HG03196 (cell line): ENCODE measurements around the gene QDPR.
"Not testable (repeated sequence)": the region's sequence is repeated elsewhere in the genome, so short reads cannot be mapped to it uniquely, and the experiment has no call there.

ENCODE experiments used
- ATAC-seq: cut with Tn5 transposase; IDR thresholded peaks from one replicate; pipeline ENCODE4 v1.9.1; 2021; ENCODE audit not compliant: unreplicated experiment

The QDPR gene

DNA sequence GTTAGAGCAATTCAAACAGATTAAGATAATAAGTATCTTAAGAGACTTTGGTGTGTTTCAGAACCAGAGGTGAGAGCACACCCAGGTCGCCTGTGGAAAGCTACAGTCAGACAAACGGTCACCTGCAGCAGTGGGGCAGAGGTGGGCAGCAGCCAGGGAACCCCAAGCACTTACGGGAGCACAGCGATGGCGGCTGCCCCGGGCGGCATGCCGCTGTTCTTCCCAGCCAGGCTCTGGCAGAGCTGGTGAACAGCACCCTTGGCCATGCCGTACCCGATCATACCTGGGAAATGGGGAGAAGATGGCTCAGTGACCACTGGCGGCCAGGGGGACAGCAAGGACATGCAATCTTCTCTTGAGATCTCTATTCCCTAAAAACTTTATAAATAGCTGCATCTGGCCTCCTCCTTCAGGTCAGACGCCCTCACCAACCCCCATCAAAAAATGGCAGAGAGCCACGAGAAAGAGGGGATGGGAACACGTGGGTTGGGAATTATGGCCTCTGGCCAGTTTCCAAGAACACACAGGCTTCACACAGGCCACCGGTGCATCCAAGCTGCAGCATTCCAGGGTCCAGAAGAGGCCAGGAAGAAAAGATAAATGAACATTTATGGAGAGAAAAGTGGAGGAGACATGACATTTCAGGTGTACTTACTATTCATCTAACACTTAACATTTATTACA is 19.7 kb downstream of the QDPR start:
- ATAC-seq = no peak

DNA sequence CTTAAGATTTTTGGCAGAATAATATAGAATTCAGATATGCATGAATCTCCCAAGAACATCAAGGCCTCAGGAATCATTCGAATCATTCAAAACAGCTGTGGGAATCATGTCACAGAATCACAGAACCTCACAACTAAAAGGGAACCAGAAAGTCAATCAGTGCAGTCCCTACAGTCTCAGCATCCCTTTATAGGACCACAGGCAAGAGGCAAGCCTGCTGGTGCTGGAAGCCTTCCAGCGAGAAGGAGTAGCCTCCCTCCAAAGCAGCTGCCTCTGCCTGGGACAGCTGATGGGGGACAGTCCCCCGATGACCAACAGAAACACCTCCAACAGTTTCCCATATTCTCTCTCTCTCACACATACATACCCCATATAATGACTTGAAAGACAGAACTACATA is 20.7 kb downstream of the QDPR start:
- ATAC-seq = no peak

DNA sequence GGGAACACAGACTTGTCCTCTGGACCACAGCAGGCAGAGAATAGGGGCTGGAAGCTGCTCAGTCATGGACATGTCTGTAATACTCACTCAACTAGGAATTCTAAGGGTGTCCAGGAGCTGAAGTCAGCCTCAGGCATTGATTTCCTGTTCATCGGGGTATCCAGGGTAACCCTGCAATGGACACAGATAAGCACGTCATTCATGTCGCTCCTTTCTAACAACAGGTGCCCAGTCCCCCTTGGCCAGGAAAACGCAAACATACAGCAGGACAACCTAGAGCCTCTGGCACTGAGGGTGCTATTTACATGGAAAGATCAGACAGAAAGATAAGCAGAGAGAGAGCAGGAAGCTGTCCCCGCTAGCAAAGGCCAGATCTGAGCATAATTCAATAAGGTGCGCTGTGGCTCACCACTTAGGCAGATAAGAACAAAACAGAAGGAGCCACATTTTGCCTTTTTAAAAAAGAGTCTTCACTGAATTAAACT is 21.3 kb downstream of the QDPR start:
- ATAC-seq = no peak

DNA sequence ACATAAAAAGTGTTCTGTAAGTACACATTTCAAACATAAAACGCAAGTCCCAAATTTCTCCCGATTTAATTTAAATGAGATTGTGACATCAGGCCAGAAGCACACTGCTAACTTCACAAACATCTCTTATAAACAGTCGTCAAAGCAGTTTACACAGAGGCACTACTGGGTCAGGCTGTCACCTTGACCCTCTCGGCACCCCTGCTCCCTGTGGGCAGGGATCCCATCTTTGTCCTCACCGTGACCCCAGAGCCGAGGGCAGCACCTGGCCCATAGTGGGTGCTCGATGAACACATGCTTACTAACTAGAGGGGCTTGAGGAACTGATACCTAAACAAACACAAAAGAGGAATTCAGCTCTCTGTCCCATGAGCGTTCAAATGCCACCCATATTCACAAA is 22.2 kb downstream of the QDPR start:
- no peak for ATAC-seq

DNA sequence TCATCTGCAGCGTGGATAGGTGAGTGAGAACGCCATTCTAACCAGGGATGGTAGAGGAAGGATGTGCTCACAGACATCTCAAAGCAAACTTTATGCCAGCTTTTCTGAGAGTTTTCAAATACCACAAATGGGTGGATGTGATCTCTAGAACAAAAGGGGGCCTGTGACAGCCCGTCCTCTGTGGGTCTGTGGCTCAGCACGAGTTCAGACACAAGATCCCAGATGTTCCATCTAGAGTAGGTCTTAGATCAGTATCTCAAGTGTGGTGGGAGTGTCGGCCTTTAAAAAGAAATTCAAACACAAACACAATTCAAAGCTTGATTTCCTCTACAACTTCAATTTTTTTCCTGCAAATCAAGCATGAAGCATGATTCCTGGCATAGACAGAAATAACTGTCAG is 22.8 kb downstream of the QDPR start:
- ATAC-seq = no peak

DNA sequence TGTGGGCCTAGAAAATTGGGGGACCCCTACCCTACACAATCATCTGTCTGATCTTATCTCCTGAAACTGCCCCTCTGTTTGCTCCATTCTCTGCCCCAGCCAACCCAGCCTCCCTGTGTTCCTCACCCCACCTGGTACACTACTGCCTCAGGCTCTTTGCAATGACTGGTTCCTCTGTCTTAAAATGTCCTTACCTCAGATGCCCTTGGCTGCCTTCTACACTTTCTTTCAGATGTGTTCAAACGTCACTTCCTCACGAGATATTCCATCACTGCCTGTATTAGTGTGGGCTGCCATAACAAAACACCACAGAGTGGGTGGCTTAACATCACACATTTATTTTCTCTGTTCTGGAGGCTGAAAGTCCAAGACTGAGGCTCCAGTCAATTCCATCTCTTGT is 29.2 kb downstream of the QDPR start:
- no peak for ATAC-seq

DNA sequence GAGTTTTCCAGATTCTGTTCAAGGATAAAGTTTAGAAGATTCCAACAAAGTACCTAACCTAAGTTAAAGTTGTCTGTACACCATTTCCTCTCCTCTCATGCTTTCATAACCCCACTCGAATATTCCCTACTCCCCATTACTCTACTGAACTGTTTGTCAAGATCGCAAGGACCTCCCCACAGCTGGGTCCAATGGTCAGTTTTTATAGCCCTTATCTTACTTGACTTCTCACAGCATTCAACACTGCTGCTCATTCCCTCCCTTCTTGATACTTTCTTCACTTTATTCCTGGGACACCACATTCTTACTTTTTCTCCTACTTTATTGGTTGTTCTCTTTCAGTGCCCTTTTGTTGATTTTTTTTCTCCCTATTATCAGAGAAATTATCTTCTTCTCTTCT is 30.9 kb downstream of the QDPR start:
- ATAC-seq = no peak

DNA sequence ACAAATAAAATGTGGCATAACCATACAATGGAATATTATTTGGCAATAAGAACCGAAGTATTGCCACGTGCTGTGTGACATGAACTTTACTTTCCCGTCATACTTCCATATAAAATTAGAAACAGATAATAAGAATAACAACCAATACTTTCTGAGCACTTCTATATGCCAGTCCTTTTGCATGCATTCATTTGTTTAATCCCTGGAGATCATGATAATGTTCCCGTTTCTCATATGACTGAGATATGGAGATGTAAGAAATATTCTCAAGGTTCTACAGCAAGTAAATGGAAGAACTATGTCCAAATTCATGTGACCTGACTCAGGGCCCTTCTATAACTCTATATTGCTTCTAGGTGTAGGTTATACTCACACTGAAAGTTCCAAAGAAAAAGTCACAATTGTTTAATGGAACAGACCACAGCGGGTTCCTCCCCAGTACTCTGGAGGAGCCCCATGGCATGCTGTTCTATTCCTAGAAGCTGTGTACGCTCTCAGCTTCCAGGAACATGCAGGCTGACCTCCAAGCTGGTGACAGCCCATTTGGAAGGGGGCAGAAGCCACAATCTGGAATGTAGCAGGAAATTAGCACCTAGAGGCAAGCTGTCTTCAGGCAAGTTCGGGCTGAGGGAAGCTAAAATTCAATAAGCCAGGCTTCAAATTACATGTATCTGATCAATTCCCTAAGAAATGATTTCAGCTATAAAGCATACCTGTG is 31.5 kb downstream of the QDPR start:
- no peak for ATAC-seq

DNA sequence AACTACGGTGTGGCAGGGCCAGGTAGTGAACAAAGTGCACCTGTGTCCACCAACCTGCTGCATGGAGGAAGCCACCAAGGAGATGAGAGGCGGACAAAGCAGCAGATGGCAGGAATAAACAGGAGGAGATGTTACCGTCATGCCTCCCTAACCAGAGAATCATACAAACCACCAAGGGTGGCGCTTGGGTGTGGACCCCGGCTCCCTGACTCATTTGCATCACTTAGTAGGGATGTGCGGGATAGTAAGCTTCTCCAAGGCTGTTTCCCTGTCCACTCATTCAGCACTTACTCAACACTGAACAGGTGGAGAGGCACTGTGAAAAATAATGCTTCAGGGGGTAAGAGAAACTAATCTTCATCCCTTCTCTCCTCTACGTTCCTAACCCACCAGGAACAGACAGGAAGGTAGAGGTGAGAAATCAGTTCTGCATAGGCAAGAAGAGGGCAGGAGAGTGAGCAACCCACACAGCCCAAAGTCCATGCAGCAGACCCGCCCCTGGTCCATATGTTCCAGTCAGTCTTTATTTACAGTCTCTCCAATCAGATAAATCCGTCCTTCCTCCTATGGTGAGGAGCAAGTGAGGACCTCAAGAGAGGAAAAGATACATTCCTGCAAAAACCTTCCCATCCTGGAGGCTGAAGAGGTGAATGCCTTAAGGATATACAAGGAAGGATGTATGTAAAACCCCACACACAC is 34.0 kb downstream of the QDPR start:
- no peak for ATAC-seq

DNA sequence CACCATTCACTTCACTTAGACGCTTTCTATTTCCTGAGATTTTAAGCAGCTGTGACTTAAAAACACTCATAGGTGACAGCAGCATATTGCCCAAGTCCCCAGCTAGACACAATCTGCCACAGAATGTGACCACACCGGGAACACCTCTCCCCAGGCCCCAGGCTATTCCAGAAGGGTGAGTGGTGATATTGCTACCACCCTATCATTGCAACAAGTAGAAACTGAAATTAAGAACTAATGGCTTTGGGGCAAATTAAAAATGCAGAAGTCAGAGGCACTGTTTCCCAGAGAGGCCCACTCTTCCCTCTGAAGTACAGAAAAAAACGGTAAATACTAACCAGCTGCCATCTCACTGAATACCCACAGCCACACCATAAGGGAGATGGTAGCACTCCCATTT is 35.0 kb downstream of the QDPR start:
- no peak for ATAC-seq

DNA sequence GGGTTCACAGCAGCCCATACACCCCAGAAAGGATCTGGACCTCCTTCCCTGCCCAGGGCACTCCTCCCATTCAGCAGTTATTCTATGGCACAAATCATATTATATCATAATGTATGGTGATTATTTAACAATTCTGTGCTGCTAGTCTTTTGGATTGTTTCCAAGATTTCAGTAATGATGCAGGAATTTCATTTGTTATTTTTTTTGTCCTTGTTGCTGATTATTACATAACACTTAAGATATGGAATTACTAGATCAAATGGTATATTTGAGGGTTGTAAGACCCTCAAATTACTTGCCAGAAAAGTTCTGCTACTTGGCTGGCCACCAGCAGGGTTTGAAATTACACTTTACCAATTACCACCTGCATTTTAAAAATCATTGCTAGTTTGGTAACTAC is 36.4 kb downstream of the QDPR start:
- no peak for ATAC-seq

DNA sequence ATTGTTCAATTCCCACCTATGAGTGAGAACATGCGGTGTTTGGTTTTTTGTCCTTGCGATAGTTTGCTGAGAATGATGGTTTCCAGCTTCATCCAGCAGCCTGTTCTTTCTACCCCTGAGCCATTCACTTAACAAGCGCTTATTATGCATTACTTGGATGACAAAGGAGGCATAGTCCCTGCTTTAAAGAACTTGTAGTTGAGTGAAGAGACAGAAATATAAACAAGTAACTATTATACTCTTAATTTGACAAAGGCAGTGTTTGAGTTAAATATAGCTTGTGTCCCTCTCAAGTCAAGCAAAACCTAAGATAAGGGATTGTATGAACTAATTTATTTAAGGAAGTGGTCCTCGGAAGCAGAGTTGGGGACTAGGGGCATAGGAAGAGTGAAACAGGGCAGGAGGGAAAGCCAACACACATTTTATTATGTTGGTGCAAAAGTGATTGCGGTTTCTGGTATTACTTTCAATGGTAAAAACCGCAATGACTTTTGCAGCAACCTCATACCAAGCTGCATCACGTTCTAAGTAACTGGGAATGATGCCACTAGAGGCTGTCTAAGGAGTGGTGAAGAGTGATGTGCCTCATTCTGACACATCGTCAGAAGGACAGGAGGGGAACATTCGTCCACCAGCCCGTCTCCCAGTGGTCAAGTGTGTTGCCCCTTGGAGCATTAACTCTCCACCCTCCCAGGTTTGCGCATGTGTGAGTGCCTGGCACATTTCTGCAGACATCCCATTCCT is 41.8 kb downstream of the QDPR start:
- ATAC-seq = no peak

DNA sequence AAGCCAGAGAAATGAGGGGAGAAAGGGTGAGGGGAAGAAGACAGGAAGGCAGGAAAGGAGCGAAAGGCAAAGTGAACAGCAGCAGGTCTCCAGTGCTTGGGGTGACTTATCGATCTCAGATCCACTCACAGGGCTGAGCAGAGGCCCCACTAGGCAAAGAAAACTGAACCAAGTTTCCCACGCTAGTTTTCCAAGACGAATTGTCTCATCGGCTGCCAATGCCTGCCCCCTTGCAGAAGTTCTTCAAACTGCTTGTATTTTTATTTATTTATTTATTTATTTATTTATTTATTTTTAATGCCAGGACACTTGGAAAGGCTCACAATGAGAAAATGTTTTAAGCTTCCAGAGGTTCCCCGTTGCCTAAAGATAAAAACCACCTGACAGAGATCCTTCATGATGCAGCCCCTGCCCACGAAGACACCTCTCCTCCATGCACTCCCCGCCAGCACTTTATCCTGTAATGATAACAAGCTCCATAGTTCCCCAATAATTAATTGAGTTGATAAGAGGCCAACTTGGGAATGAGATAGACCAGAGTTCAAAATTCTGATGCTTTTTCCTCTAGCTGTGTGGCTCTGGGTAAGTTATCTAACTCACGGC is 43.2 kb downstream of the QDPR start:
- no peak for ATAC-seq

DNA sequence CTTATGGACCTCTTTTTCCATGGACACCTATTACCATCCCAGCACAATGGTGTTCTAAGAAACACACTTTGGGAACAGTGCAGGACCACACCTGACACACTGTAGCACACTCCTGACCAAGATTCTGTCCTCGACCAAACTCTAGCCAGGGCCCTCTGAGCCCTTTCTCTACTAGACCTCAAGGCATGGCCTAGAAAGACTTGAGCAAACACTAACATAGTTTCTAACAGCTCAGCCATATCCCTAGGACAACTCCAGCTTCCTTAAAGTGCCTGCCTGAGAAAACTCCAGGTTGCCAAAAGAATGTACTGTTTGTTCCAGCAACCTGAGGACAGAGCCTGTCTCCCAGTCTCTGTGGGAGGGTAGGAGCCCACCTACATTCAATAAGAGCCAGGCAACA is 48.3 kb downstream of the QDPR start:
- no peak for ATAC-seq

DNA sequence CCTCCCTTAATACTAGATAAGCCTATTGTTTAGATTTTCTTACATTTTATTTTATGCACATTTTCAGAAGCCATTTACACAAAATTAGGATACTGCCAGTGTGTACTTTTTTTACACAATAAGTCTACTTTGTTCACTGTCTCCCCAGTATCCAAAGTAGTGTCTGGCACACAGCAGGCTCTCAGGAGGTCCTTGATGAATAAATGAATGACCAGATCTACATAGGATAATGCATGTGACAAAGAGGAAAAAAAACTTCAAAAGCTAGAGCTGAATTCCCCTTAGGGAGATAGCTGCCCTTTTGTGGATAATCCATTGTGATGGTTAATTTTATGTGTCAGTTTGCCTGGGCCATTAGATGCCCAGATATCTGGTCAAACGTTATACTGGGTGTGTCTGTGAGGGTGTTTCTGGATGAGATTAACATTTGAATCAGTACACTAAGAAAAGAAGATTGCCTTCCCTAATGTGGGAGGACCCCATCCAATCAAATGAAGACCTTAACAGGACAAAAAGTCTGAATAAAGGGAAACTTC is 61.6 kb downstream of the QDPR start:
- no peak for ATAC-seq

DNA sequence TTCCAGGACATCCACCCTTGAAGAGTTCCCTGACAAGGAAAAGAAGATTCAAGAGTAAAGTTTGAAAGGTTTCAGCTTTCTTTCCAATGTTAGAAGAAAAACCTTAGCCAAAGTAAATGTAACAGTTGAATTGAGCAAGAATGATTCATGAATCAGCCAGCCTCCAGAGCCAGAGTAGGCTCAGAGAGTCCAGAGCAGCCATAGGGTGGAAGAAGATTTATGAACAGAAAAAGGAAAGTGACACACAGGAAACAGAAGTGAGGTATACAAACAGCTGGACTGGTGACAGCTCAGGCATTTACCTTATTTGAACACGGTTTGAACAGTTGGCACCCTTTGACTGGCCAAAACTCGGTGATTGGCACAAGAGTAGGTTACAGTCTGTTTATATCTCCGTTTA is 63.2 kb downstream of the QDPR start:
- no peak for ATAC-seq

DNA sequence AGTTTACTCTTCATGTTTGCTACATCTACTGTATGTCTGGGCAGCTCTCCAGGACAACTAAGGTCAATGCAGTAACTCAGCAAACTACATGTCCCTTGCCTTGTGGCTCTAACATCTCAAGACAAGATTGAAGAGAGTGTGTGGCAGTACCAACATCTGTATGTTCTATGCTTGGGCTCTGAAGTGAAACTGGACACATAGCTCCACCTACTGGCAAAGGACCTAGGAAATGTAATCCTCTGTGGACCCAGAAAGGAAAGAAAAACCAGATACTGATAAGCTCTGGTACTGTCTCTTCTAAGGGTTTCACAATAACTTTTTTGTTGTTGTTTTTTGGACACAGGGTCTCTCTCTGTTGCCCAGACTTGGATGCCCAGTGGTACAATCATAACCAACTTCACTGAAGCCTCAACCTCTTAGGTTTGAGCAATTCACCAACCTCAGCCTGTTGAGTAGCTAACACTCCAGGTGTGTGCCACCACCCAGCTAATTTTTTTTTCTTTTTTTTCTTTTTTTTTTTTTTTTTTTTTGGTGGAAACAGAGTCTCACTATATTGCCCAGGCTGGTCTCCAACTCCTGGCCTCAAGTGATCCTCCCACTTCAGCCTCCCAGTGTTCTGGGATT is 64.1 kb downstream of the QDPR start:
- ATAC-seq = peak; percentile 92

DNA sequence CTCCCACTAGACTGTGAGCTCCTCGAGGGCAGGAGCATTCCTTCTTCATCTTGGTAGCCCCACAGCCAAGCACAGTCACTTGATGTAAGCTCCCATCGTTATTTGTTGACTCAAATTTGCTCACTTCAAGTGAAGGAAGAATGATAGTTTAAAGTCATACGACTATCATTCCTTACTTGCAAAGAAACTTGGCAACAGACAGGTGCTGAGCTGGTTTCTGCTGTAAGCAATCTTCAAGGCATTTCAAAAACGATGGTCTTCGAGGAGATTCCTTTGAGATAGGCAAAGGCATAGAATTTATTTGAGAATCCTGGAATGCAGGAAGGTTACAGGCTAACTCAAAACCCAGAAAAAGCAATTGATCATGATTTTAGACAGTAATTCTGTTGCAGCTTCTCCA is 64.8 kb downstream of the QDPR start:
- ATAC-seq = no peak

DNA sequence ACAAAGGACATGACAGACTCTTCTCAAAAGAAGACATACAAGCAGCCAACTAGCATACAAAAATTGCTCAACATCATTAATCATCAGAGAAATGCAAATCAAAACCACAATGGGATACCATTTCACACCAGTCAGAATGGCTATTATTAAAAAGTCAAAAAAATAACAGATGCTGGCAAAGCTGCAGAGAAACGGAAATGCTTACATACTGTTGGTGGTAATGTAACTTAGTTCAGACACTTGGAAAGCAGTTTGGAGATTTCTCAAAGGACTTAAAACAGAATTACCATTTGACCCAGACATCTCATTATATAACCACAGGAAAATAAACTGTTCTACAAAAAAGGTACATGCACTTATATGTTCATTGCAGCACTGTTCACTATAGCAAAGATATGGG is 69.4 kb downstream of the QDPR start:
- ATAC-seq = not testable (repeated sequence)

DNA sequence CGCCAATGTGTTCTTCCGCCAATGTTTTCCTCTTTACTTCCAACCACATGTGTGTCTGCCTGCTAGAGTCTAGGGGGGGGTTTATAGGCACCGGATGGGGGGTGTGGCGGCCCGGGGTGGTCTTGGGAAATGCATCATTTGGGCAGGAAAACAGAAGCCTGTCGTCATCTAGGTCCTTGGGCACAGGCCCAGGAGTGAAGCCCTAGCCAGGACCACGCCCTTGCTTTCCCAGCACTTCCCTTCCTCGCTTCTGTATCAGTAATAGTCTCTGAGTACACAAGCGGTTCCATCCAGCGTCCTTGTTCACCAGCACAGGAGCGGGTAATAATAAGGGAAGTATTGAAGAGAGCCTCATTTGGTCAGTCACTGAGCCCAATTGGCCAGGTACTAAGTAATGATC is 74.5 kb downstream of the QDPR start:
- ATAC-seq = no peak
